Liver (tissue), 3 donors: ENCODE measurements around the gene RPS6KA5.

Source experiments
- ATF3 ChIP-seq: IDR thresholded peaks from 2 replicates; pipeline ENCODE4 v1.6.1; 2016; ENCODE audit warnings: antibody characterized with exemption
- CTCF ChIP-seq: fragments of 150-350 bp; IDR thresholded peaks from 2 replicates; pipeline ENCODE4 v1.5.1; 2017; ENCODE audit warnings: improper control_type of control experiment, low read depth, low read length; ENCODE audit not compliant: missing input control
- FOXA2 ChIP-seq: IDR thresholded peaks from 2 replicates; pipeline ENCODE4 v1.6.1; 2016; ENCODE audit warnings: antibody characterized with exemption
- GABPA ChIP-seq, 2 donors: IDR thresholded peaks in 1 of 2; conservative IDR thresholded peaks in 1 of 2; 2 replicates each; pipeline ENCODE4 v1.6.1; 2016; ENCODE audit warnings: antibody characterized with exemption in 2 of 2, mild to moderate bottlenecking in 1 of 2, moderate library complexity in 1 of 2
- JUND ChIP-seq, 2 donors: IDR thresholded peaks; 2 replicates each; pipeline ENCODE4 v1.6.1; 2016; ENCODE audit warnings: antibody characterized with exemption in 2 of 2
- MAX ChIP-seq: IDR thresholded peaks from 2 replicates; pipeline ENCODE4 v1.6.1; 2016; ENCODE audit warnings: antibody characterized with exemption
- REST ChIP-seq: IDR thresholded peaks from 2 replicates; pipeline ENCODE4 v1.6.1; 2016; ENCODE audit warnings: antibody characterized with exemption, mild to moderate bottlenecking
- RXRA ChIP-seq, 2 donors: IDR thresholded peaks; 2 replicates each; pipeline ENCODE4 v1.6.1; 2017 to 2018; ENCODE audit warnings: antibody characterized with exemption in 2 of 2, mild to moderate bottlenecking in 1 of 2
- TAF1 ChIP-seq: conservative IDR thresholded peaks from 2 replicates; pipeline ENCODE4 v1.6.1; 2016; ENCODE audit warnings: antibody characterized with exemption, mild to moderate bottlenecking
- YY1 ChIP-seq: IDR thresholded peaks from 2 replicates; pipeline ENCODE4 v1.6.1; 2016; ENCODE audit warnings: antibody characterized with exemption, mild to moderate bottlenecking
- donor health status: healthy.
- donor health status: healthy.

GRCh38 chr14:90803249-90803648 is 257.2 kb downstream of the RPS6KA5 start:
- TF ChIP-seq ATF3 (no peak), CTCF (no peak), TAF1 (no peak), YY1 (no peak), MAX (no peak), JUND (IDR thresholded peaks at IDR 0.05) (no peak), GABPA (IDR thresholded peaks at IDR 0.05 in 1 of 2, conservative IDR thresholded peaks at IDR 0.05 in 1 of 2) (no peak), FOXA2 (no peak), RXRA (IDR thresholded peaks at IDR 0.05) (no peak), REST (no peak)
